HG02610 (cell line): ENCODE measurements around the gene ANKRD11.
A peak's percentile ranks its signal among the peaks of the same experiment; 100 is the strongest.
"Not testable (repeated sequence)": the region's sequence is repeated elsewhere in the genome, so short reads cannot be mapped to it uniquely, and the experiment has no call there.

ENCODE experiments used
- ATAC-seq: cut with Tn5 transposase; IDR thresholded peaks from one replicate; pipeline ENCODE4 v1.9.1; 2021; ENCODE audit warnings: mild to moderate bottlenecking, moderate library complexity; ENCODE audit not compliant: unreplicated experiment

ANKRD11 gene

DNA sequence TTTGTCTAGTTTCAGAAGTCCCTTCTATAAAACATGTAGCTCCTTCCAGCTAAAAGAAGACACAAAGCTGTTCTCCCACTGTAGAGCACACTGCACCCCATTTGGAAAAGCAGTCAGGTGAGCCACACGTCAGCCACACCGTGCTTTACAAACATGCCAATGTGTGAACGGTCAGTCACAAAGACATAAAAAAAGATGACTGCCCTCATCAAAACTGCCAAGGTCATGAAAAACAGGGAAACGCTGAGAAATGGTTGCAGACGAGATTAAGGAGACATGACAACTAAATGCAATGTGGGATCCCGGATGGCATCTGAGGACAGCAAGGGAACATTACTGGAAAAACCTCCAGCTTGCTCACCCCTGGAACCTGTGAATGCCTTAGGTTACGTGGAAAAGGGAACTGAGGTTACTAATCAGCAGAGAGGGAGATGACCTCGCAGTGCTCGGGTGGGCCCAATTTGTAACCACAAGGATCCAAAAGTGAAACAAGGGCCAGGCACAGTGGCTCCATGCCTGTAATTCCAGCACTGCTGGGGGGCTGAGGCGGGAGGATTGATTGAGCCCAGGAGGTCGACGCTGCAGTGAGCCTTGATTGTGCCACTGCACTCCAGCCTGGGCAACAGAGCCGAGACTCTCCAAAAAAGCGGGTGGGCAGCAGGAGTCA lies 8.1 kb downstream of the ANKRD11 start:
- ATAC-seq, result no peak

- ATAC-seq, result no peak
Measured at GRCh38 chr16:89481356-89481955, 8.9 kb downstream of the ANKRD11 start.

GRCh38 chr16:89478576-89479221 lies 11.7 kb downstream of the ANKRD11 start:
- no peak for ATAC-seq

GRCh38 chr16:89476811-89477261 lies 13.5 kb downstream of the ANKRD11 start:
- ATAC-seq, result peak; percentile 64

DNA sequence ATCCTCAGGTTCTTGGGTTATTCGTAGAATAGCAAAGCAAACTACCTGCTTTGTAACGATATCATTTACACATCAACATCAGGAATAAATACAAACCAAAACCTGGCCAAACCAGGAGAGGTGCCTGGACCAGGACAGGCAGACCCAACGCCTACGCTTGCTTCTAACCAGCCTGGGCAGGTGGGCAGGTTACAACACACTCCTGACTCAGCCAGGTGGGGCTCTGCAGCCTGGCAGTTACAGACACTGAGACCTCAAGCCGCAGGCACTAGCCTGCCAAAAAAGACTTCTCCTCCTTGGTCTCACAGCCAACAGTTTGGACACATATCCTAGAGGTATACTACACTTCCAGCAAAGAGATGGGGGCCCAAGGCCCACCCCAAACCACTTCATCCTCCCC lies 14.0 kb downstream of the ANKRD11 start:
- peak; percentile 14 for ATAC-seq

DNA sequence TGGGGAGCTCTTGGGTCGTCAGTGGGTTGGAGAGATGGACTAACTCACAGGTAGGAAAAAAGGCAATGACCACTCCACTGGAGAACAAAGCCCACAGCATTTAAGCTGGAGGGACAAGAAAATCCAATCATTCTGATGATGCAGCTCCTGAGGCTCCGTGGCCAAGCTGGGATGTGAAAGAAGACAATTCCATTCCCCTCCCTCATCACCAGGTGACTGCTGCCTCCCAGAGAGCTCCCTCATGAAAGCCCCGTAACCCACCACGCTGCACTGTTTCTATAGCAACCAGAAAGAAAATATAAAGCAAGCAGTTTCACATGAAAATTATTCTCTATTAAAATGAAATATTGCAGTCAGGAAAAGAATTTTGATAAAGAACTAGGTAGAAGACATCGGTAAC lies 15.2 kb downstream of the ANKRD11 start:
- ATAC-seq, result no peak

- ATAC-seq, result no peak
Measured at GRCh38 chr16:89473791-89474414, 16.5 kb downstream of the ANKRD11 start.

- no peak for ATAC-seq
Measured at GRCh38 chr16:89473136-89473712, 17.1 kb downstream of the ANKRD11 start.

DNA sequence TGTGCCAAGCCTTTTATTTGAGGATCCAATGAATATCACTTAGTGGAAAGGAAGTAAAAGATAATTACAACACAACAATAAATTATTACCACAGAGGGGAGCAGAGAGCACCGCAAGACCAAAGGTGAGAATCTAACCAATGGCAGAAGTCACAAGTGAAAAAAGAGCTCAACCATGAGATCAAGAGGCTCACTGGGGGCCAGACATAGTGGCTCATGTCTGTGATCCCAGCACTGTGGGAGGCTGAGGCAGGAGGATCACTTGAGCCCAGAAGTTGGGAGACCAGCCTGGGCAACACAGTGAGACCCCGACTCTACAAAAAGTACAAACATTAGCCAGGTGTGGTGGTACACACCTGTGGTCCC lies 17.7 kb downstream of the ANKRD11 start:
- no peak for ATAC-seq

DNA sequence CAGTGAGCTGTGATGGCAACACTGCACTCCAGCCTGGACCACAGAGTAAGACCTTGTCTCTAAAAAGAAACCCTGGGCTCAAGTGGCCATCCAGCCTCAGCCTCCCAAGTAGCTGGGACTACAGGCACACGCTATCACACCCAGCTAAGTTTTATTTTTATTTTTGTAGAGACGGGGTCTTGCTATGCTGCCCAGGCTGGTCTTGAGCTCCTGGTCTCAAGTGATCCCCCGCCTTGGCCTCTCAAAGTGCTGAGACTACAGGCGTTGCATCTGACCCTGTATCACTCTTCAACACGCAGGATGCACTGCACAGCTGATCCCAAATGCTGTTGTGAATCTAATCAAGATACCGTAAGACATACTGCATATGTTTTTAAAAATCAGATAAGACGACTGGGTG lies 23.0 kb downstream of the ANKRD11 start:
- no peak for ATAC-seq

DNA sequence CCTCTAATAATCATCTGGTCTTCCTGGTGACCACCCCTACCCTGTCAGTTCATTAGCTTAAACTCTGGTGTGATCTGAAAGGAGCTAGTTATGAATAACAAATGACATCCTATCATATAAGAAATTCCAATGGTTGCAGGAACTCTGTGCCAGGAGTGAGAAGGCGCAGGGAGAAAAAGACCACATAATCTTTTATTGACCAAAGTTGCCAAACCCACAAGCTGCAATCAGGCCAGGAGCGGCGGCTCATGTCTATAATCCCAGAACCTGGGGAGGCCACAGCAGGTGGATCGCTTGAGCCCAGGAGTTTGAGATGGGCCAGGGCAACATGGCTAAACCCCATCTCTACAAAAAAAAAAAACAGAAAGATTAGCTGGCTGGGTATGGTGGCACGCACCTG lies 23.4 kb downstream of the ANKRD11 start:
- ATAC-seq, result no peak

- not testable (repeated sequence) for ATAC-seq
Measured at GRCh38 chr16:89463312-89463711, 27.0 kb downstream of the ANKRD11 start.

DNA sequence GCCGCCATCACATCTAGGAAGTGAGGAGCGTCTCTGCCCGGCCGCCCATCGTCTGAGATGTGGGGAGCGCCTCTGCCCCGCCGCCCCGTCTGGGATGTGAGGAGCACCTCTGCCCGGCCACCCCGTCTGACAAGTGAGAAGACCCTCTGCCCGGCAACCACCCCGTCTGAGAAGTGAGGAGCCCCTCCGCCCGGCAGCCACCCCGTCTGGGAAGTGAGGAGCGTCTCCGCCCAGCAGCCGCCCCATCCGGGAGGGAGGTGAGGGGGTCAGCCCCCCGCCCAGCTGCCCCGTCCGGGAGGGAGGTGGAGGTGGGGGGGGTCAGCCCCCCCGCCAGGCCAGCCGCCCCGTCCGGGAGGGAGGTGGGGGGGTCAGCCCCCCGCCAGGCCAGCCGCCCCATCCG lies 27.7 kb downstream of the ANKRD11 start:
- not testable (repeated sequence) for ATAC-seq

- ATAC-seq, result not testable (repeated sequence)
Measured at GRCh38 chr16:89461890-89462289, 28.5 kb downstream of the ANKRD11 start.

- ATAC-seq, result no peak
Measured at GRCh38 chr16:89460556-89460955, 29.8 kb downstream of the ANKRD11 start.

DNA sequence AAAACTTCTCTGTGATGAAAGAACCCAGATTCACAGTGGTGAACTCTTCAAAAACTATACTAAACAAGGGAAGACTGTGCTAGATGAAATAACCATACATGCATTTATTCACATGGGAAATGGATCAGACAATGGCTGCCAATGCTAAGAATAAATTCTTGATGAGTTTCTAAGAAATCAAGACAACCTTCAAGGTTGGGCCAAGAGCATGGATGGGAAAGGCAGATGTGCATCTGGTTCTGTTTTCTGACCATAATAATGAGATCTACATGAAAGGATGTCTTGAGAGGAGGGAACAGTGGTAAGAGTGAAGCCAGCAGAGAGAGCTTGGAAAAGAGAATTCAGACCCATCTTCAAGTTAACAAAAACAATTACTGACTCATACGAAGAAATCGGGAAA lies 31.4 kb downstream of the ANKRD11 start:
- no peak for ATAC-seq

DNA sequence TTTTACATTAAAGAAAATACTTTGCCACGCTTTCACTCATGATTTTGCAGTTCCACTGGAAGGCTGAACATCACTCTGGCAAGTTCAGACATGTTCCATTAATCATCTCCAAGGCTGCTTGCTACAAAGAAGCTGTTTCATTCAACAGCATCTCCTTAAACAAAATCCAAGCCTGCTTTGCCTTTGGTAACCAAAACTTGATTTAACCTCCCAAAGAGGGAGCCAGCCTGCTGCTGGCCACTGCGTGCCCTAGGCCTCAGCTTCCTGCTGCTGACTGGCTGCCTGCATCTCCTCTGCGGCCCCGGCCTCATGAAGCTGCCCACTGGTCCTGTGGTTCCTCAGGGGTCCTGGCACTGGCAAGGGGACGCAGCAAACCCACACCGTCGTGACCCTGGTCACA lies 31.8 kb downstream of the ANKRD11 start:
- ATAC-seq, result no peak

DNA sequence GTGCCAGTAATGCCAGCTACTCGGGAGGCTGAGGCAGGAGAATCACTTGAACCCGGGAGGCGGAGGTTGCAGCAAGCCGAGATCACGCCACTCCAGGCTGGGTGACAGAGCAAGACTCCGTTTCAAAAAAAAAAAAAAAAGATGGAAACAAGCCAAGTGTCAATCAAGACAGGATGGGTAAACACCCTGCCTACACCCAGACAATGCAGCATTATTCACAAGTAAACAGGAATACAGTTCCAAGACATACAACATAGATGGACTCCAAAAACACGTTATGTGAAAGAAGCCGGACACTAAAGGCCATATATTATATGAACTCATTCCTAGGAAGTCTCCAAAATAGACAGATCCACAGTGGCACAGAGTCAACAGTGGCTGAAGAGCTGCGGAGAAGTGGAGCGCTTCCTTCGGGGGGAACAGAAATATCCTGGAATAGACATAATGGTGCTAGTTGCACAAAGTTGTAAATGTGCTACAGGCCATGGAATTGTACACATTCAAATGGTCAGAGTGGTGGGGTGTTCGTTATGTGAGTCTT lies 33.9 kb downstream of the ANKRD11 start:
- ATAC-seq, result no peak

DNA sequence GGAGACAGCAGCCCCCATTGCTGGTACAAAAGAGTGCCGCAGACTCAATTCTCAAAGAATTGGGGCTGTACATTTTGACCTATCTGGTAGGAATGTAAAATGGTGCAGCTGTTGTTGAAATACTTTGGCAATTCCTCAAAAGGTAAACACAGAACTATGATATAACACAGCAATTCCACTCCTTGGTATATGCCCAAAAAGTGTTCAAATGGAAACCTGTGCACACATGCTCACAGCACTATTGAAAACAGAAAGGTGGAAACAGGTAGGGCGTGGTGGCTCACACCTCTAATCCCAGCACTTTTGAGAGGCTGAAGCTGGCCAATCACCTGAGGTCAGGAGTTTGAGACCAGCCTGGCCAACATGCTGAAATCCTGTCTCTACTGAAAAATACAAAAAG lies 34.7 kb downstream of the ANKRD11 start:
- ATAC-seq, result no peak

DNA sequence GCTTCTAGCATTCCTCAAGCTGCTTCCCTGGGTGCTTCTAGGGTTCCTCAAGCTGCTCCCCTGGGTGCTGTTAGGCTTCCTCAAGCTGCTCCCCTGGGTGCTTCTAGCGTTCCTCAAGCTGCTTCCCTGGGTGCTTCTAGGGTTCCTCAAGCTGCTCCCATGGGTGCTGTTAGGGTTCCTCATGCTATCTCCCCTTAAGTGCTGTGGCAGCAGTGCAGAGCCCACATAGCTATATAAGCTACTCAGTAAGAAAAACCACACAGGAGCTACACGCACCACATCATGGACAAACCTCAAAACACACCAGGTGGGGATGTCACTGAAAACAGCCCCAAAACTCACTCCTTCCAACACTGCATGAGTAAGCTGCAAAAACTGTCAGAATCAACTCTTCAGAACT lies 35.2 kb downstream of the ANKRD11 start:
- no peak for ATAC-seq
